SU-DHL-6 (cell line): Measurements from ENCODE around the gene SPN.
A peak's percentile ranks its signal among the peaks of the same experiment; 100 is the strongest.
"Not testable (repeated sequence)": the region's sequence is repeated elsewhere in the genome, so short reads cannot be mapped to it uniquely, and the experiment has no call there.

Experiments
- H2AFZ ChIP-seq: fragments of 200-600 bp; sonication (generic); 2 replicates; pipeline ENCODE4 v1.6.1; 2014; ENCODE audit warnings: low read depth, mild to moderate bottlenecking, moderate library complexity, mixed read lengths, antibody characterized with exemption, low read length; ENCODE audit not compliant: severe bottlenecking
- H3F3A ChIP-seq: fragments of 200-600 bp; shearing (Covaris generic); 2 replicates; pipeline ENCODE4 v1.6.0; 2016; ENCODE audit warnings: antibody characterized with exemption, mild to moderate bottlenecking; ENCODE audit not compliant: insufficient read depth
- H3K27ac ChIP-seq: fragments of 200-600 bp; sonication (generic); 2 replicates; pipeline ENCODE4 v1.5.1; 2016; ENCODE audit warnings: low read depth, mild to moderate bottlenecking, low read length, moderate library complexity, mixed read lengths
- H3K27me3 ChIP-seq: fragments of 200-600 bp; sonication (generic), shearing (Covaris generic); 2 replicates; pipeline ENCODE4 v1.6.0; 2014; ENCODE audit warnings: mild to moderate bottlenecking, low read length
- H3K36me3 ChIP-seq: fragments of 200-600 bp; sonication (generic); 2 replicates; pipeline ENCODE4 v1.6.1; 2014; ENCODE audit warnings: mild to moderate bottlenecking, low read length, mixed read lengths
- H3K4me2 ChIP-seq: fragments of 300-600, 200-600 bp; shearing (Covaris generic), sonication (generic); 2 replicates; pipeline ENCODE4 v1.6.0; 2014; ENCODE audit warnings: low read length, low read depth, mild to moderate bottlenecking; ENCODE audit not compliant: poor library complexity, severe bottlenecking
- H3K4me3 ChIP-seq: fragments of 200-600 bp; sonication (generic); 2 replicates; pipeline ENCODE4 v1.5.1; 2014; ENCODE audit warnings: antibody characterized with exemption, low read length, mild to moderate bottlenecking, mixed read lengths; ENCODE audit not compliant: insufficient read depth, poor library complexity, severe bottlenecking
- H3K79me2 ChIP-seq: fragments of 200-600 bp; sonication (generic); 2 replicates; pipeline ENCODE4 v1.6.1; 2014; ENCODE audit warnings: mild to moderate bottlenecking, low read length, moderate library complexity; ENCODE audit not compliant: insufficient read depth
- H3K9ac ChIP-seq: fragments of 200-600 bp; sonication (generic); 2 replicates; pipeline ENCODE4 v1.7.0; 2014; ENCODE audit warnings: mild to moderate bottlenecking, low read length
- H3K9me2 ChIP-seq: fragments of 200-600 bp; sonication (generic); replicated peaks from 2 replicates; pipeline ENCODE4 v1.6.1; 2014; ENCODE audit warnings: low read length; ENCODE audit not compliant: insufficient read depth
- H3K9me3 ChIP-seq: fragments of 200-600 bp; sonication (generic); 2 replicates; pipeline ENCODE4 v1.6.1; 2014; ENCODE audit warnings: low read length, mixed read lengths; ENCODE audit not compliant: insufficient read depth
- H4K20me1 ChIP-seq: fragments of 200-600 bp; sonication (generic); 2 replicates; pipeline ENCODE4 v1.6.1; 2014; ENCODE audit warnings: low read depth, mild to moderate bottlenecking, antibody characterized with exemption, low read length, moderate library complexity, mixed read lengths
- EZH2phosphoT487 ChIP-seq: fragments of 200-600 bp; sonication (generic), shearing (Covaris generic); conservative IDR thresholded peaks from 2 replicates; pipeline ENCODE4 v1.6.1; 2018; ENCODE audit warnings: mild to moderate bottlenecking, antibody characterized with exemption, low read length, moderate library complexity, mixed read lengths
- TF ChIP-seq, protein P1 (sequence below): fragments of 200-600 bp; sonication (generic); IDR thresholded peaks from one replicate; pipeline ENCODE4 v1.5.1; 2017; ENCODE audit warnings: antibody characterized with exemption, mild to moderate bottlenecking, low read length, moderate library complexity; ENCODE audit not compliant: insufficient read depth, poor library complexity, severe bottlenecking

SPN gene

DNA sequence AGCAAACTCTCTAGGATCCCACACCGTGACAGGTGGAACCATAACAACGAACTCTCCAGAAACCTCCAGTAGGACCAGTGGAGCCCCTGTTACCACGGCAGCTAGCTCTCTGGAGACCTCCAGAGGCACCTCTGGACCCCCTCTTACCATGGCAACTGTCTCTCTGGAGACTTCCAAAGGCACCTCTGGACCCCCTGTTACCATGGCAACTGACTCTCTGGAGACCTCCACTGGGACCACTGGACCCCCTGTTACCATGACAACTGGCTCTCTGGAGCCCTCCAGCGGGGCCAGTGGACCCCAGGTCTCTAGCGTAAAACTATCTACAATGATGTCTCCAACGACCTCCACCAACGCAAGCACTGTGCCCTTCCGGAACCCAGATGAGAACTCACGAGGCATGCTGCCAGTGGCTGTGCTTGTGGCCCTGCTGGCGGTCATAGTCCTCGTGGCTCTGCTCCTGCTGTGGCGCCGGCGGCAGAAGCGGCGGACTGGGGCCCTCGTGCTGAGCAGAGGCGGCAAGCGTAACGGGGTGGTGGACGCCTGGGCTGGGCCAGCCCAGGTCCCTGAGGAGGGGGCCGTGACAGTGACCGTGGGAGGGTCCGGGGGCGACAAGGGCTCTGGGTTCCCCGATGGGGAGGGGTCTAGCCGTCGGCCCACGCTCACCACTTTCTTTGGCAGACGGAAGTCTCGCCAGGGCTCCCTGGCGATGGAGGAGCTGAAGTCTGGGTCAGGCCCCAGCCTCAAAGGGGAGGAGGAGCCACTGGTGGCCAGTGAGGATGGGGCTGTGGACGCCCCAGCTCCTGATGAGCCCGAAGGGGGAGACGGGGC, 1.3 kb downstream of the SPN start:
- H3K9me3 ChIP-seq = no peaks in the 10 kb centered on the region
- H3F3A ChIP-seq = no peaks in the 10 kb centered on the region
- H3K27me3 ChIP-seq = no peaks in the 10 kb centered on the region
- H3K9me2 ChIP-seq = no peaks in the 10 kb centered on the region
- H4K20me1 ChIP-seq = no peaks in the 10 kb centered on the region
- no peaks in the 10 kb centered on the region for H3K36me3 ChIP-seq
- H3K79me2 ChIP-seq = no peaks in the 10 kb centered on the region
- no peak overlapping the region for H3K9ac ChIP-seq
- no peak overlapping the region for H2AFZ ChIP-seq
- no peak overlapping the region for H3K27ac ChIP-seq
- H3K4me2 ChIP-seq = peak overlapping the region; percentile 32
- TF ChIP-seq EZH2phosphoT487 = no peak
- TF ChIP-seq, protein P1, sequence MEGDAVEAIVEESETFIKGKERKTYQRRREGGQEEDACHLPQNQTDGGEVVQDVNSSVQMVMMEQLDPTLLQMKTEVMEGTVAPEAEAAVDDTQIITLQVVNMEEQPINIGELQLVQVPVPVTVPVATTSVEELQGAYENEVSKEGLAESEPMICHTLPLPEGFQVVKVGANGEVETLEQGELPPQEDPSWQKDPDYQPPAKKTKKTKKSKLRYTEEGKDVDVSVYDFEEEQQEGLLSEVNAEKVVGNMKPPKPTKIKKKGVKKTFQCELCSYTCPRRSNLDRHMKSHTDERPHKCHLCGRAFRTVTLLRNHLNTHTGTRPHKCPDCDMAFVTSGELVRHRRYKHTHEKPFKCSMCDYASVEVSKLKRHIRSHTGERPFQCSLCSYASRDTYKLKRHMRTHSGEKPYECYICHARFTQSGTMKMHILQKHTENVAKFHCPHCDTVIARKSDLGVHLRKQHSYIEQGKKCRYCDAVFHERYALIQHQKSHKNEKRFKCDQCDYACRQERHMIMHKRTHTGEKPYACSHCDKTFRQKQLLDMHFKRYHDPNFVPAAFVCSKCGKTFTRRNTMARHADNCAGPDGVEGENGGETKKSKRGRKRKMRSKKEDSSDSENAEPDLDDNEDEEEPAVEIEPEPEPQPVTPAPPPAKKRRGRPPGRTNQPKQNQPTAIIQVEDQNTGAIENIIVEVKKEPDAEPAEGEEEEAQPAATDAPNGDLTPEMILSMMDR = no peak
- H3K4me3 ChIP-seq = no peak overlapping the region

DNA sequence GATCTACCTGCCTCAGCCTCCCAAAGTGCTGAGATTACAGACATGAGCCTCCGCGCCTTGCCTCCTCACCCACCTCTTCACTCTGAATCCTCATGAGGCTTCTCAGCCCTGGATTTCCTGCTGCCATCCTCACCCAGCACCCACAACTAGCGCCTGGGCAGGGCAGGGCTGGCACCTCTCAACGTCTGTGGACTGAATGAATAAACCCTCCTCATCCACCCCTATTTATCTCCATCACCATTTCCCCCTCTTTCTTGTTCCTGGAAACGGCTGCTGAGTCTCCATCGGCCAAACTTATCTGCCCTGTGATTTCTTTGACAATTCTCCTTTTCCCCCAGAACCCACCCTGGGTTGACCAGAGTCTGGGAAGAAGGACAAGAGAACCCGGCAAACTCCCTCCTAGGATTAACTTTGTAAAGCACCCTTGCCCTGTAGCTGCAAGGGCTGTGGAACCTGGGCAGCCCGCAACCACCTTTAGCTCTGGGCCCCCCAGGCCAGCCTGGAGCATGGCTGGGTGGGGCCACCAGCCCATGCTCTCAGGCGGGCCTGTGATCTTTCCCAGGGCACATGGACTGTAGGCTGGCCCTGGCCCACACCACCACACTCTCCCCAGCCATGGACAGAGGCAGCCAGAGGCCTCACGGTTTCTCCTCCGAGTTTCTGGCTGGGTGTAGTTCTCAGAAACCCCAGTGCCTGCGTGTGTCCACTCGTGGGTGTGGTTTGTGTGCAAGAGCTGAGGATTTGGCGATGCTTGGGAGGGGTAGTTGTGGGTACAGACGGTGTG, 2.4 kb downstream of the SPN start:
- H3K4me2 ChIP-seq = no peak overlapping the region
- no peak overlapping the region for H3K27ac ChIP-seq
- no peaks in the 10 kb centered on the region for H3F3A ChIP-seq
- no peaks in the 10 kb centered on the region for H4K20me1 ChIP-seq
- H3K27me3 ChIP-seq = no peaks in the 10 kb centered on the region
- no peaks in the 10 kb centered on the region for H3K9me3 ChIP-seq
- H3K36me3 ChIP-seq = no peaks in the 10 kb centered on the region
- no peak overlapping the region for H2AFZ ChIP-seq
- TF ChIP-seq, protein P1 = no peak
- TF ChIP-seq EZH2phosphoT487 = no peak
- no peak overlapping the region for H3K4me3 ChIP-seq
- H3K79me2 ChIP-seq = no peaks in the 10 kb centered on the region
- no peaks in the 10 kb centered on the region for H3K9me2 ChIP-seq
- H3K9ac ChIP-seq = no peak overlapping the region

- H3K79me2 ChIP-seq, H3F3A ChIP-seq, H3K9me3 ChIP-seq, H3K27me3 ChIP-seq, H4K20me1 ChIP-seq, H3K4me3 ChIP-seq, H3K9me2 ChIP-seq, H2AFZ ChIP-seq, H3K36me3 ChIP-seq, H3K27ac ChIP-seq: not testable (repeated sequence)
- peak overlapping the region; percentile 18; the same call in 1 of the 2 replicates for H3K9ac ChIP-seq
- peak overlapping the region; percentile 35 for H3K4me2 ChIP-seq
Measured at GRCh38 chr16:29667322-29667610, 4.2 kb downstream of the SPN start.

- H3K79me2 ChIP-seq = no peaks in the 10 kb centered on the region
- H3K4me3 ChIP-seq = no peak overlapping the region
- no peak overlapping the region for H3K4me2 ChIP-seq
- H3K36me3 ChIP-seq = no peaks in the 10 kb centered on the region
- no peak overlapping the region for H2AFZ ChIP-seq
- TF ChIP-seq, protein P1 = no peak
- TF ChIP-seq EZH2phosphoT487 = no peak
- H4K20me1 ChIP-seq = no peaks in the 10 kb centered on the region
- H3F3A ChIP-seq = no peaks in the 10 kb centered on the region
- H3K9me3 ChIP-seq = no peaks in the 10 kb centered on the region
- no peaks in the 10 kb centered on the region for H3K9me2 ChIP-seq
- no peak overlapping the region for H3K9ac ChIP-seq
- no peak overlapping the region for H3K27ac ChIP-seq
- H3K27me3 ChIP-seq = no peaks in the 10 kb centered on the region
Measured at GRCh38 chr16:29667755-29668154, 4.7 kb downstream of the SPN start.
